HG03565 (cell line): ENCODE results near the gene FBXL14.

Experiments used
- ATAC-seq: cut with Tn5 transposase; IDR thresholded peaks from one replicate; pipeline ENCODE4 v1.9.1; 2021; ENCODE audit warnings: mild to moderate bottlenecking, moderate library complexity; ENCODE audit not compliant: unreplicated experiment

FBXL14 gene

DNA sequence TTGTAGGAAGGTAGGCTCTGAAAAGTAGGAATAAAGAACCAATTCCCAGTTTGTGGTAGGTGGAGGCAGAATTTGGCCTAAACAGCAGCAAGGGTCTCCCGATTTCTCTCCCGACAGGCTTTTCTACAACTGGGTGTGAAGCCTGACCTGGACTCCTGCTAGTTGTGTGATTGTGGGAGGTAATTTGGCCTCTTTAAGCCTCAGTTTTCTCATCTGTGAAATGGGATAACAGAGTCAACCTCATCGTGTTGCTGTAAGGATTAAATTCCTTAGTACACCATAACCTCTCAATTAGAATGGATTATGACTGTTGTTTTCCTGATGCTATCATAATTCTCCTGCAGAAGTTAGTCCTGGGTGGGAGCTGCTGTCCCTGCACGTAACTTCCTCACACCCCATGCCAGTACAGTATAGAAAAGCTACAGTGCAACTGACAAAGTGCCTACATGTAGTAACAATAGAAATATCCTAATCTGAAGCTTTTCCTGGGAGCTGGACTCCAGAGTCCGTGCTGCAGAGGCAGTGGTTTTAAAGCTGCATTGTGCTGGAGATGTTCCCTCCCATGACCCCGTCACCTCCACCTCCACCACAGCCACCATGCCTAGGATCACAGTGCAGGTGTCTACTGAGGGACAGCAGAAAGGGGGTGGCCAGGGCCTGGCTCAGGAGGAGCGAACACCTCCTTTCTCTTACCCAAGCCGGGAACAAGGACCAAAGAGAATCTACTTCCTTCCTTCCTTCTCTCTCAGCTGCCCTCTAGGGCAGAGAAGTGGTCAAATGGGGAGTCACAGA is 76.5 kb downstream of the FBXL14 start:
- ATAC-seq: no peak

DNA sequence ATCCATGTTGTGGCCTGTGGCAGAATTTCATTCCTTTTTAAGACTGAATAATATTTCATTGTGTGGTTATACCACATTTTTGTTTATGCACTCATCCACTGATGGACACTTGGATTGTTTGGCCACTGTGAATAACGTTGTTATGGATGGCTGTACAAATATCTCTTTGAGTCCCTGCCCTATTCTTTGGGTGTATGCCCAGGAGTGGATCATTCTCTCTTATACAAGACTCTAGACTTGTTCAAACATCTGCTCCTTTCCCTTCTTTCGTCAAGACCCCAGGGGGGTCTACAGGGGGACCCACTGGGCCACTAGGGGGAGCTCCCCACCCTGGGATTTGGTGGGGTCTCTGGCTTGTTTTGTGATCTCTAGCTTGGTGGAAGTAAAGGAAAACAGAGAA is 77.4 kb downstream of the FBXL14 start:
- no peak for ATAC-seq
